Erythroblast (primary cell): ENCODE data around the gene CDK11A.

Experiments used
- GATA1 ChIP-seq: IDR thresholded peaks from 2 replicates; pipeline ENCODE4 v1.6.1; 2011; ENCODE audit warnings: low read depth, mild to moderate bottlenecking, control low read depth, low read length, moderate library complexity
- POLR2A ChIP-seq: IDR thresholded peaks from 2 replicates; pipeline ENCODE4 v1.6.1; 2011; ENCODE audit warnings: mild to moderate bottlenecking, low read length

DNA sequence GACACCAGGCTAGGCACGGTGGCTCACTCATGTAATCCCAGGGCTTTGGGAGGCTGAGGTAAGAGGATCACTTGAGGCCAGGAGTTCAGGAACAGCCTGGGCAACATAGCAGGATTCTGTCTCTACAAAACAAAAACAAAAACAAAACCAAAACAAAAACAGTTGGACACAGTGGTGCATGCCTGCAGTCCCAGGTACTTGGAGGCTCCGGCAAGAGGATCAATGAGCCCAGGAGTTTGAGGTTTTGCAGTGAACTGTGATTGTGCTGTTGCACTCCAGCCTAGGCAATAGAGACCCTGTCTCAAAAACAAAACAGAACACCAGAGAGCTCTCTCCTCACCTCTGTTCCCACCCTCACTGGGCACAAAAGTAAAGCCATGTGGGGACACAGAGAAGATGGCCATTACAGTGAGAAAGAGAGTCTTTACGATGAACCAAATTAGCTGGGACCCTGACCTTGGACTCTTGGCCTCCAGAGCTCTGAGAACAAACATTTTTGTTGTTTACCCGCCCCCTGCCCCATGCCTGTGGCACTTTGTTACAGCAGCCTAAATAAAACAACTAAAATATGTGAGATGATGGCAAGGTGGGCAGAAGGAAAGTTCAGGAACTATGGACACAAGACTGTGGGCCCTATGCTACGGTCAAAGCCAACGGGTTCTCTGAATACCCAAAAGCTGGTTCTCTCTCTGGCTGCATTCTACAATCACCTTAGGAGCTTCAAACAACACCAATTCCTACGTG is 44.3 kb upstream of the CDK11A start:
- no peak for TF ChIP-seq POLR2A
- no peak for TF ChIP-seq GATA1
